ENCODE results near the gene LRRC8C. TPM values are rescaled to one million over a fixed set of nuclear protein-coding genes. Genes with fewer than 3 reads are reported as not detected.

The LRRC8C gene
- total and polyA plus RNA-seq, 2 of the 8 experiments (the other 6 are each of a cell fraction or from before 2014, with no cell fraction given), result 1.1 to 2.1 TPM

DNA sequence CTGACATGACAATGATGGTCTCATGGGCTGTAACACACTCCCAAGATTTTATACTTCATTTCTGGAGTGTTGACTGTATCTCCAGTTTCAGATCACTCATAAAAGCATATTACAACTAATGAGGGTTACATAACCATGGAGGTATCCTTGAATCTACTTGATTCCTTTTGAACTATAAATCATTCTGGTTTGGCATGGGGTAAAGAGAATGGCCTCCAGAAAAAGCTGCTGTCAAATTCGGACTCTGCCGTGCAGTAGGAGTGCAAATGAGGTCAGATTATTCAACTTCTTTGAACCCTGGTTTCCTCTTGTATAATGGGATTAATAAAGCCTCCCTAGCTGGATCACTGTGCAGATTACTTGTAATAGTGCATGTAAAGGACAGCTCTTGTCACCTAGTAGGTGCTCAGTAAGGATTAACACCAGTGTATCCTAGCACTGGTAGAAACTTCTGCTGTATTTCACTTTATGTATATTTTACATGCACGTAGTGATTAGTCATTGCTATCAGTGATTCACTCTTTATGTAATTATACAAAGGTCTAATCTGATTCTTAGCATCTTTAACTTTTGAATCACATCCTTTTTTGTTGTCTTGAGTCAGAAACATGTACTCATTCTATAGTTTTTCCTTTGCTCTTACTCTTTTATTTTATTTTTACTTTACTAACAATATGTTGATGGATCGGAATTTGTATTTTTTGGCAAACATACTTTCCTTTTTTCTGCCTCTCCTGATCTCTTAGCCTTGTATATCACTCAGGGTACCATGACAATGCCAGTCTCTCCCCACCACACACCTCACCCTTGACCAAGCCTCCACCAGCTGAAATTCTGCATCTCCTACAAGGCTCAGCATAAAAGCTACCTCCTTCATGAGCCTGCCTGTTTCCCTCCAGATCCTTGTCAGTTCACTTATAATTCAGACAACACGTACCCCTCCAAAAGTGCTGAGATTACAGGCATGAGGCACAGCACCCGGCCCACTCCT lies 3.2 kb downstream of the LRRC8C start (continued):
- TF ChIP-seq, protein P1, sequence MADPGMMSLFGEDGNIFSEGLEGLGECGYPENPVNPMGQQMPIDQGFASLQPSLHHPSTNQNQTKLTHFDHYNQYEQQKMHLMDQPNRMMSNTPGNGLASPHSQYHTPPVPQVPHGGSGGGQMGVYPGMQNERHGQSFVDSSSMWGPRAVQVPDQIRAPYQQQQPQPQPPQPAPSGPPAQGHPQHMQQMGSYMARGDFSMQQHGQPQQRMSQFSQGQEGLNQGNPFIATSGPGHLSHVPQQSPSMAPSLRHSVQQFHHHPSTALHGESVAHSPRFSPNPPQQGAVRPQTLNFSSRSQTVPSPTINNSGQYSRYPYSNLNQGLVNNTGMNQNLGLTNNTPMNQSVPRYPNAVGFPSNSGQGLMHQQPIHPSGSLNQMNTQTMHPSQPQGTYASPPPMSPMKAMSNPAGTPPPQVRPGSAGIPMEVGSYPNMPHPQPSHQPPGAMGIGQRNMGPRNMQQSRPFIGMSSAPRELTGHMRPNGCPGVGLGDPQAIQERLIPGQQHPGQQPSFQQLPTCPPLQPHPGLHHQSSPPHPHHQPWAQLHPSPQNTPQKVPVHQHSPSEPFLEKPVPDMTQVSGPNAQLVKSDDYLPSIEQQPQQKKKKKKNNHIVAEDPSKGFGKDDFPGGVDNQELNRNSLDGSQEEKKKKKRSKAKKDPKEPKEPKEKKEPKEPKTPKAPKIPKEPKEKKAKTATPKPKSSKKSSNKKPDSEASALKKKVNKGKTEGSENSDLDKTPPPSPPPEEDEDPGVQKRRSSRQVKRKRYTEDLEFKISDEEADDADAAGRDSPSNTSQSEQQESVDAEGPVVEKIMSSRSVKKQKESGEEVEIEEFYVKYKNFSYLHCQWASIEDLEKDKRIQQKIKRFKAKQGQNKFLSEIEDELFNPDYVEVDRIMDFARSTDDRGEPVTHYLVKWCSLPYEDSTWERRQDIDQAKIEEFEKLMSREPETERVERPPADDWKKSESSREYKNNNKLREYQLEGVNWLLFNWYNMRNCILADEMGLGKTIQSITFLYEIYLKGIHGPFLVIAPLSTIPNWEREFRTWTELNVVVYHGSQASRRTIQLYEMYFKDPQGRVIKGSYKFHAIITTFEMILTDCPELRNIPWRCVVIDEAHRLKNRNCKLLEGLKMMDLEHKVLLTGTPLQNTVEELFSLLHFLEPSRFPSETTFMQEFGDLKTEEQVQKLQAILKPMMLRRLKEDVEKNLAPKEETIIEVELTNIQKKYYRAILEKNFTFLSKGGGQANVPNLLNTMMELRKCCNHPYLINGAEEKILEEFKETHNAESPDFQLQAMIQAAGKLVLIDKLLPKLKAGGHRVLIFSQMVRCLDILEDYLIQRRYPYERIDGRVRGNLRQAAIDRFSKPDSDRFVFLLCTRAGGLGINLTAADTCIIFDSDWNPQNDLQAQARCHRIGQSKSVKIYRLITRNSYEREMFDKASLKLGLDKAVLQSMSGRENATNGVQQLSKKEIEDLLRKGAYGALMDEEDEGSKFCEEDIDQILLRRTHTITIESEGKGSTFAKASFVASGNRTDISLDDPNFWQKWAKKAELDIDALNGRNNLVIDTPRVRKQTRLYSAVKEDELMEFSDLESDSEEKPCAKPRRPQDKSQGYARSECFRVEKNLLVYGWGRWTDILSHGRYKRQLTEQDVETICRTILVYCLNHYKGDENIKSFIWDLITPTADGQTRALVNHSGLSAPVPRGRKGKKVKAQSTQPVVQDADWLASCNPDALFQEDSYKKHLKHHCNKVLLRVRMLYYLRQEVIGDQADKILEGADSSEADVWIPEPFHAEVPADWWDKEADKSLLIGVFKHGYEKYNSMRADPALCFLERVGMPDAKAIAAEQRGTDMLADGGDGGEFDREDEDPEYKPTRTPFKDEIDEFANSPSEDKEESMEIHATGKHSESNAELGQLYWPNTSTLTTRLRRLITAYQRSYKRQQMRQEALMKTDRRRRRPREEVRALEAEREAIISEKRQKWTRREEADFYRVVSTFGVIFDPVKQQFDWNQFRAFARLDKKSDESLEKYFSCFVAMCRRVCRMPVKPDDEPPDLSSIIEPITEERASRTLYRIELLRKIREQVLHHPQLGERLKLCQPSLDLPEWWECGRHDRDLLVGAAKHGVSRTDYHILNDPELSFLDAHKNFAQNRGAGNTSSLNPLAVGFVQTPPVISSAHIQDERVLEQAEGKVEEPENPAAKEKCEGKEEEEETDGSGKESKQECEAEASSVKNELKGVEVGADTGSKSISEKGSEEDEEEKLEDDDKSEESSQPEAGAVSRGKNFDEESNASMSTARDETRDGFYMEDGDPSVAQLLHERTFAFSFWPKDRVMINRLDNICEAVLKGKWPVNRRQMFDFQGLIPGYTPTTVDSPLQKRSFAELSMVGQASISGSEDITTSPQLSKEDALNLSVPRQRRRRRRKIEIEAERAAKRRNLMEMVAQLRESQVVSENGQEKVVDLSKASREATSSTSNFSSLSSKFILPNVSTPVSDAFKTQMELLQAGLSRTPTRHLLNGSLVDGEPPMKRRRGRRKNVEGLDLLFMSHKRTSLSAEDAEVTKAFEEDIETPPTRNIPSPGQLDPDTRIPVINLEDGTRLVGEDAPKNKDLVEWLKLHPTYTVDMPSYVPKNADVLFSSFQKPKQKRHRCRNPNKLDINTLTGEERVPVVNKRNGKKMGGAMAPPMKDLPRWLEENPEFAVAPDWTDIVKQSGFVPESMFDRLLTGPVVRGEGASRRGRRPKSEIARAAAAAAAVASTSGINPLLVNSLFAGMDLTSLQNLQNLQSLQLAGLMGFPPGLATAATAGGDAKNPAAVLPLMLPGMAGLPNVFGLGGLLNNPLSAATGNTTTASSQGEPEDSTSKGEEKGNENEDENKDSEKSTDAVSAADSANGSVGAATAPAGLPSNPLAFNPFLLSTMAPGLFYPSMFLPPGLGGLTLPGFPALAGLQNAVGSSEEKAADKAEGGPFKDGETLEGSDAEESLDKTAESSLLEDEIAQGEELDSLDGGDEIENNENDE (IDR thresholded peaks at IDR 0.05; ENCODE audit: insufficient replicate concordance, low read length), result no peak
- no peak for TF ChIP-seq RAD21 (IDR thresholded peaks at IDR 0.05 in 1 of 2, conservative IDR thresholded peaks at IDR 0.05 in 1 of 2; ENCODE audit: low read depth in 2 of 2, low read length in 2 of 2)
- TF ChIP-seq KDM1A (IDR thresholded peaks at IDR 0.05; ENCODE audit: borderline replicate concordance, low read length), result no peak
- TF ChIP-seq NANOG (IDR thresholded peaks at IDR 0.05; ENCODE audit: insufficient read depth, low read depth, low read length, poor library complexity, severe bottlenecking), result no peak
- TF ChIP-seq SIRT6 (IDR thresholded peaks at IDR 0.05; ENCODE audit: low read length), result no peak
- no peak for TF ChIP-seq CBX8 (IDR thresholded peaks at IDR 0.05; ENCODE audit: borderline replicate concordance, low read depth, low read length)
- TF ChIP-seq, protein P2, sequence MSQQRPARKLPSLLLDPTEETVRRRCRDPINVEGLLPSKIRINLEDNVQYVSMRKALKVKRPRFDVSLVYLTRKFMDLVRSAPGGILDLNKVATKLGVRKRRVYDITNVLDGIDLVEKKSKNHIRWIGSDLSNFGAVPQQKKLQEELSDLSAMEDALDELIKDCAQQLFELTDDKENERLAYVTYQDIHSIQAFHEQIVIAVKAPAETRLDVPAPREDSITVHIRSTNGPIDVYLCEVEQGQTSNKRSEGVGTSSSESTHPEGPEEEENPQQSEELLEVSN (IDR thresholded peaks at IDR 0.05), result no peak

Measured in H1 (cell line).